Testis (tissue), 3 donors: ENCODE measurements around the gene CD72. TPM values are rescaled to one million over a fixed set of nuclear protein-coding genes. Genes with fewer than 3 reads are reported as not detected.

Source experiments
- DNase-seq: peaks from one replicate; pipeline ENCODE4 v3.0.0-alpha.2; 2019
- H3K27ac ChIP-seq, 2 donors: fragments of 200-600 bp; sonication (generic); one replicate each; pipeline ENCODE4 v1.5.1; 2019
- H3K27me3 ChIP-seq: fragments of 200-600 bp; sonication (generic); one replicate; pipeline ENCODE4 v1.5.1; 2019
- H3K36me3 ChIP-seq: fragments of 200-600 bp; sonication (generic); one replicate; pipeline ENCODE4 v1.5.1; 2017; ENCODE audit warnings: low read depth; ENCODE audit errors: missing control alignments
- H3K4me1 ChIP-seq: fragments of 200-600 bp; sonication (generic); one replicate; pipeline ENCODE4 v1.5.1; 2019
- H3K4me3 ChIP-seq, 2 donors: fragments of 200-600 bp; sonication (generic); one replicate each; pipeline ENCODE4 v1.5.1; 2017 to 2019
- H3K9me3 ChIP-seq: fragments of 200-600 bp; sonication (generic); one replicate; pipeline ENCODE4 v1.5.1; 2017
- POLR2A ChIP-seq: fragments of 450-650 bp; IDR thresholded peaks from one replicate; pipeline ENCODE4 v1.6.1; 2017; ENCODE audit warnings: antibody characterized with exemption, mild to moderate bottlenecking, moderate library complexity
- WGBS, 2 donors: methylation state at CpG; one replicate each; pipeline ENCODE4 v1.1.5; 2018; 5-methylcytosine and 5-hydroxymethylcytosine counted together
- intact Hi-C: fragments of 100-400 bp; cut with DNase I; formaldehyde crosslinking; loops from one replicate; pipeline ENCODE4 v1.15.1; 2023; ENCODE audit warnings: low total_unique reads
- polyA plus RNA-seq: library from polyadenylated mRNA; stranded (reverse); fragments of 350-450 nt; fragmentation: Illumina TruSeq; extraction: RNeasy Lipid Tissue Mini Kit (QIAGEN cat#74804); gene quantifications from one replicate; pipeline ENCODE4 v1.2.3, GENCODE V29; 2014; ENCODE audit warnings: low read depth, low replicate concordance; ENCODE audit not compliant: insufficient read depth
- total RNA-seq, 2 donors: library from RNA; depleted of rRNA; stranded (reverse); fragments of >200 nt; gene quantifications; one replicate each; pipeline ENCODE4 v1.2.3, GENCODE V29; 2016
- TF ChIP-seq, protein P1 (sequence below), 3 experiments: fragments of 450-650 bp in 2 of 3; fragments of 200-600 bp in 1 of 3; sonication (generic) in 1 of 3; IDR thresholded peaks; one replicate each; pipeline ENCODE4 v1.5.1; 2016 to 2019; ENCODE audit warnings: antibody characterized with exemption in 3 of 3, mild to moderate bottlenecking in 2 of 3, moderate library complexity in 1 of 3

The CD72 gene
- total and polyA plus RNA-seq, 3 donors from 2014 or later = 0.63 to 3.2 (median 0.99) TPM

DNA sequence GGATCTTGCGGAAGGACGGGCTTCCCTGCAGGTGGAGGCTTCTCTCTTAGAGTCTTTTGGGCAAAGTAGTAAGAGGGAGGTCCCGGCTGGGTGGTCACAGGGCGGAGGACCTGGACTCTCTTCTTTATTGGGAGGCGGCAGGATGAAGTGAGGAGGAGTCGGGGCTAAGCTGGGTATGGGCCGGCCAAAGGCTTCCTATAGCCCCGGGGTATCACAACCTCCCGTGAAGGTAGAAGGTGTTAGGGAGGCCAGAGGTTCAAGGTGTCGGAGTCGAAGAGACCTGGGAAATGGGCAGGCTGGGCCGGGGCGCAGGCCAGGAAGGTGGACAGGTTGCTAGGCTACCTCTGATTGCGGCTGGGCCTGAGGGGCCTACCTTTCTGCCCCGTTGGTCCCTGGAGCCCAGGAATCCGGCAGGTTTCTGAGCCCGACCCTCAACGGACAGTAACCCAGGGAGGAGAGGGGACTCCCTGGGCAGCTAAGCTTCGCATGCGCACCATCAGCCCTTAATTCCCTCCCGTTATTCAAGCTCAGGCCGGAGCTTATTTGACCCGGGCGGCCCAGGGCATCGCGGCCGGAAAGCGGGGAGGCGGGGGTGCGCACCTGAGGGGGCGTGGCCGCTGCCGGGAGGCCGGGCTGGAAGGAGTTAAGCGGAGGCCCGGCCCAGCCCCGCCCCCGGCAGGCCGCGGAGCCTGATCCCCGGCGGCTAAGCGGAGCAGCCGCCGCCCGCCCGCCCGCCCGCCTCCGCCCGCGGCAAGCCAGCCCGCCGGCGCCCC, 13.4 kb downstream of the CD72 start, which contains the start of gene TESK1:
Gene TESK1 (plus strand): TSS at position 685 of the 773 bp plus-strand sequence. CDS start 358 bp downstream, outside the sequence.
- Histone ChIP-seq H3K4me3 (peak within 1 kb of the TSS; percentile 72 to 89), H3K27ac (peak within 1 kb of the TSS; percentile 77 to 93), H3K4me1 (peaks cover 14% of the 10 kb centered on the region), H3K27me3 (no peaks in the 10 kb centered on the region), H3K9me3 (no peaks in the 10 kb centered on the region), H3K36me3 (no peaks in the 10 kb centered on the region)
- WGBS, 2 donors = 1 to 2% methylated on average over 12 to 43 of the region's 55 CpGs
- TF ChIP-seq, protein P1, sequence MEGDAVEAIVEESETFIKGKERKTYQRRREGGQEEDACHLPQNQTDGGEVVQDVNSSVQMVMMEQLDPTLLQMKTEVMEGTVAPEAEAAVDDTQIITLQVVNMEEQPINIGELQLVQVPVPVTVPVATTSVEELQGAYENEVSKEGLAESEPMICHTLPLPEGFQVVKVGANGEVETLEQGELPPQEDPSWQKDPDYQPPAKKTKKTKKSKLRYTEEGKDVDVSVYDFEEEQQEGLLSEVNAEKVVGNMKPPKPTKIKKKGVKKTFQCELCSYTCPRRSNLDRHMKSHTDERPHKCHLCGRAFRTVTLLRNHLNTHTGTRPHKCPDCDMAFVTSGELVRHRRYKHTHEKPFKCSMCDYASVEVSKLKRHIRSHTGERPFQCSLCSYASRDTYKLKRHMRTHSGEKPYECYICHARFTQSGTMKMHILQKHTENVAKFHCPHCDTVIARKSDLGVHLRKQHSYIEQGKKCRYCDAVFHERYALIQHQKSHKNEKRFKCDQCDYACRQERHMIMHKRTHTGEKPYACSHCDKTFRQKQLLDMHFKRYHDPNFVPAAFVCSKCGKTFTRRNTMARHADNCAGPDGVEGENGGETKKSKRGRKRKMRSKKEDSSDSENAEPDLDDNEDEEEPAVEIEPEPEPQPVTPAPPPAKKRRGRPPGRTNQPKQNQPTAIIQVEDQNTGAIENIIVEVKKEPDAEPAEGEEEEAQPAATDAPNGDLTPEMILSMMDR (IDR thresholded peaks at IDR 0.05) = no peak
- no peak for TF ChIP-seq POLR2A
- intact Hi-C loops = no loop called here
- peak; percentile 76 for DNase-seq

DNA sequence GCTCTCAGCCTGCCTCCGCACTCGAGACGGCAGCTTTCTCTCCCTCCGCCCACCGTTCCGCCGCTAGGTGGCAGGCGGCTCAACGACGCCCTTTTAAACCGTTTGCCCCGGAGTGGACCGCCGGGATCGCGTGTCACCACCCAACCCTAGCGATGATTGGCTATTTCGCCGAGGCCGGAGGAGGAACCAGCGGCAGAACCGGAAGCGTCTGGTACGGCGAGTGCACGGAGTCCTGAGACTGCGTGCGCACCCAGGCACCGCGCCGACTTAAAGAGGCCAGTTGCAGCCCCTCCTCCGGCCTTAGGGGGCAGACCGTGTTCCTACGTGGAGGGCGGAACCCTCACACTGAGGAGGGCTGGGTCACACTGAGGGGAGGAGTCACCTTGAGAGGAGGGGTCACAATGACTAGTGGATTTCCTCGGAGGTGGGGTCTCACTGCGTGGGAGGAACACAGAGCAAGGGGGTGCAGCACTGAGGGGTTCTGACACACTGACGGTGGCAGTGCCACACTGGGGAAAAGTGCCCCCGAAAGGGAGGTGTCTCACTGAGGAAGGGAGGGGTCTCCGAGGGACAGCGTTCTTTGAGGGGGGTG, 14.1 kb downstream of the CD72 start:
- WGBS, 2 donors = 0 to 1% methylated on average over 21 to 41 of the region's 41 CpGs
- peak; percentile 34 for TF ChIP-seq POLR2A
- TF ChIP-seq, protein P1 (IDR thresholded peaks at IDR 0.05) = peak; percentile 93 to 99 (median 98)

DNA sequence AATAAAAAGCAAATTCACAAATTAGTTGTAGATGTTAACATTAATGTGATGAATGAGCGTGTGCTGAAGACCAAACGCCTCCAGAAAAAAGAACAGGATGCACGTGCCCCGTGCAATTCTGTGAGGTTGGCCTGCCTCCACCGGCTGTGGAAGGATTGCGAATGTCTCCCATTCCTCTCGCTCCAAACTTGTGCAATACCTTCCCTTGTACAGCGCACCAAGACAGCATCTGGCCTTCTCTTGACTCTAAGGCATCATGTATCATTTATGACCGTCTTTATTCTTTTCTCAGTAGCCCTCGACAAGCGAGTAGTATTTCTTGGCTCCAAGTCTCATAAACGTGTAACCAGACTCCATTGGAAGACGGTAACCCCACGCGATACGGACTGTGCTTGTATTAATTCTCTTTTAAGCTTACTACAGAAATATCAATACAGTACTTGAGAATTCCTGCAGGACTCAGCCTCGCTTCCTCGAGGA, 14.7 kb downstream of the CD72 start:
- Histone ChIP-seq H3K4me3 (peak overlapping the region; percentile 72 to 89), H3K27ac (peak overlapping the region; percentile 77 to 93), H3K9me3 (no peaks in the 10 kb centered on the region), H3K4me1 (peaks cover 14% of the 10 kb centered on the region), H3K27me3 (no peaks in the 10 kb centered on the region), H3K36me3 (no peaks in the 10 kb centered on the region)
- TF ChIP-seq POLR2A = no peak
- TF ChIP-seq, protein P1 (IDR thresholded peaks at IDR 0.05) = no peak
- intact Hi-C loops = no loop called here
- 0 to 2% methylated on average over 18 of the region's 18 CpGs for WGBS, 2 donors
- DNase-seq = peak; percentile 70

More for the DNA sequence above, 14.1 kb downstream of the CD72 start:
- no peaks in the 10 kb centered on the region for H3K36me3 ChIP-seq
- peak; percentile 100 for DNase-seq
- H3K9me3 ChIP-seq = no peaks in the 10 kb centered on the region
- intact Hi-C loops = no loop called here
- peaks cover 14% of the 10 kb centered on the region for H3K4me1 ChIP-seq
- H3K27ac ChIP-seq = peak overlapping the region; percentile 77 to 93
- peak overlapping the region; percentile 72 to 89 for H3K4me3 ChIP-seq
- no peaks in the 10 kb centered on the region for H3K27me3 ChIP-seq

DNA sequence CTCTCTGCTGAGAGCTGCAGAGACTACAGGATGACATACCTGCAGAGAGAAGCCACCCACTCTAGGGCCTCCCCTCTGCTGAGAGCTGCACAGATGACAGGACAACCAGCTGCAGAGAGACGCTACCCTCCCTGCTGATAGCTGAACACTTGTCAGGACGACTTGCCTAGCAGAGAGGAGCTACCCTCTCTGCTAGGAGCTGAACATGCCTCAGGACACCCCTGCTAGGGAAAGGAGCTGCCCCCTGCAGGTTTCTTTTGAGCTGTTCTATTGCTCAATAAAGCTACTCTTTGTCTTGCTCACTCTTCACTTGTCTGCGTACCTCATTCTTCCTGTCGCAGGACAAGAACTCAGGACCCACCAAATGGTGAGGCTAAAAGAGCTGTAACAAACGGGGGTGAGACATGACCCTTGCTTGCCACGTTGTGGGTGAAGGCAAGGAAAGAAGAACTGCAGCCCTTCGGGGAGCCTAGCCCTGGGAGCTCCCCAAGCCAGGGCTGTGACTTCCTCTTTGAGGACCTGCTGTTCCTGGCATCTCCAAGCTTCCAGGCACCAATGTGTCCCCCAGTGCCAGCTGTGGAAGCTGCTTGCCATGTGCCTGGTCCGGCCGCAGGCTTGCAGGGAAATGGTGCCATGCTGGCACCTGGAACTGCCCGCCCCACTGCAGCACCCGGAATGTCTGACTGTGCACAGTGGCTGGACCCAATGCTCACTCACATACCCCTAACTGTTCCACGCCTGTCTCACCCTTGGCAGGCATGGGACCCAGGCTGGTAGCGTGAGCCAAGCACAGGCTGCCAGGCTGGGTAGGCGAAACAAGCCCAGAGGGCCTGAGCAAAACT, 18.2 kb downstream of the CD72 start:
- no peaks in the 10 kb centered on the region for H3K27me3 ChIP-seq
- 86 to 88% methylated on average over 12 to 14 of the region's 14 CpGs for WGBS, 2 donors
- TF ChIP-seq, protein P1 (IDR thresholded peaks at IDR 0.05) = no peak
- no peak for TF ChIP-seq POLR2A
- H3K36me3 ChIP-seq = no peaks in the 10 kb centered on the region
- no peaks in the 10 kb centered on the region for H3K9me3 ChIP-seq
- no peak for DNase-seq
- no peak overlapping the region for H3K27ac ChIP-seq
- no peak overlapping the region for H3K4me3 ChIP-seq
- intact Hi-C loops = no loop called here
- peaks cover 4% of the 10 kb centered on the region for H3K4me1 ChIP-seq
